Esophagus squamous epithelium (tissue), 5 donors: ENCODE data around the gene PYROXD2. TPM values are rescaled to one million over a fixed set of nuclear protein-coding genes. Genes with fewer than 3 reads are reported as not detected.
A peak's percentile ranks its signal among the peaks of the same experiment; 100 is the strongest.

Experiments
- DNase-seq: peaks from one replicate; lab custom pipeline; 2025; lab: John Stamatoyannopoulos, UW
- H3K27ac ChIP-seq, 4 donors: fragments of 200-600 bp; sonication (generic); one replicate each; pipeline ENCODE4 v1.5.1; 2016 to 2019; ENCODE audit warnings: mild to moderate bottlenecking in 1 of 4
- H3K27me3 ChIP-seq, 4 donors: fragments of 200-600 bp; sonication (generic); 1 replicate in 3 of 4; 2 replicates in 1 of 4; pipeline versions ENCODE4 v1.5.1 to v1.6.0; 2017 to 2021; ENCODE audit warnings: antibody characterized with exemption in 1 of 4
- H3K36me3 ChIP-seq, 3 donors: fragments of 200-600 bp; sonication (generic); one replicate each; pipeline ENCODE4 v1.5.1; 2016 to 2019
- H3K4me1 ChIP-seq, 3 donors: fragments of 200-600 bp; sonication (generic); one replicate each; pipeline ENCODE4 v1.5.1; 2017 to 2019
- H3K4me3 ChIP-seq, 4 donors: fragments of 200-600 bp; sonication (generic); 1 replicate in 3 of 4; 2 replicates in 1 of 4; pipeline ENCODE4 v1.5.1; 2016 to 2019; ENCODE audit warnings: mild to moderate bottlenecking in 2 of 4, moderate library complexity in 1 of 4
- H3K9me3 ChIP-seq, 3 donors: fragments of 200-600 bp; sonication (generic); one replicate each; pipeline ENCODE4 v1.5.1; 2016 to 2019
- CTCF ChIP-seq, 6 experiments: fragments of 450-650 bp in 4 of 6; fragments of 200-600 bp in 2 of 6; sonication (generic) in 2 of 6; IDR thresholded peaks; one replicate each; pipeline ENCODE4 v1.5.1; 2016 to 2019; ENCODE audit warnings: antibody characterized with exemption in 6 of 6, mild to moderate bottlenecking in 4 of 6, moderate library complexity in 4 of 6
- POLR2A ChIP-seq, 4 donors: fragments of 450-650 bp; IDR thresholded peaks; one replicate each; pipeline ENCODE4 v1.6.1; 2017; ENCODE audit warnings: antibody characterized with exemption in 4 of 4, mild to moderate bottlenecking in 4 of 4, moderate library complexity in 3 of 4
- WGBS, 2 donors: methylation state at CpG; one replicate each; pipeline ENCODE4 v1.1.5; 2018; 5-methylcytosine and 5-hydroxymethylcytosine counted together
- intact Hi-C: fragments of 100-400 bp; cut with DNase I; formaldehyde crosslinking; loops from one replicate; pipeline ENCODE4 v1.15.0; 2022
- total RNA-seq, 4 donors: library from RNA; depleted of rRNA; stranded (reverse); fragments of >200 nt; gene quantifications; one replicate each; pipeline ENCODE4 v1.1.0, GENCODE V29; 2016
- donor health status: DM: yes; HTN: yes; CAD: no.

The PYROXD2 gene
- total RNA-seq, 4 donors from 2014 or later = 1.6 to 7.7 (median 3.9) TPM

- Histone ChIP-seq H3K9me3 (no peaks in the 10 kb centered on the region), H3K27me3 (peaks cover 0 to 4% (median 0%) of the 10 kb centered on the region in 4 donors), H3K4me3 (no peak overlapping the region), H3K4me1 (peaks cover 0 to 31% (median 16%) of the 10 kb centered on the region in 3 donors), H3K36me3 (peaks cover 0 to 31% (median 0%) of the 10 kb centered on the region in 3 donors), H3K27ac (no peak overlapping the region)
- intact Hi-C loops = no loop called here
- no peak for TF ChIP-seq POLR2A (IDR thresholded peaks at IDR 0.05)
- no peak for TF ChIP-seq CTCF (IDR thresholded peaks at IDR 0.05)
- DNase-seq = no peak
- 67 to 70% methylated on average over 5 of the region's 8 CpGs for WGBS, 2 donors
These were observed 20.0 kb downstream of the PYROXD2 start for GRCh38 chr10:98394851-98395440.

GRCh38 chr10:98391578-98391991, 23.4 kb downstream of the PYROXD2 start:
- H3K4me3 ChIP-seq = no peak overlapping the region
- intact Hi-C loops = no loop called here
- peaks cover 0 to 31% (median 16%) of the 10 kb centered on the region in 3 donors for H3K4me1 ChIP-seq
- H3K36me3 ChIP-seq = peaks cover 0 to 21% (median 0%) of the 10 kb centered on the region in 3 donors
- peak overlapping the region in 2 of 4 donors; percentile 7 to 36 for H3K27ac ChIP-seq
- no peaks in the 10 kb centered on the region for H3K9me3 ChIP-seq
- TF ChIP-seq POLR2A (IDR thresholded peaks at IDR 0.05) (no peak), CTCF (IDR thresholded peaks at IDR 0.05) (no peak)
- DNase-seq = no peak
- peaks cover 0 to 4% (median 0%) of the 10 kb centered on the region in 4 donors for H3K27me3 ChIP-seq
- 38 to 41% methylated on average over 1 to 2 of the region's 8 CpGs for WGBS, 2 donors

- Histone ChIP-seq H3K27ac (peak overlapping the region in 1 of 4 donors; percentile 36), H3K9me3 (no peaks in the 10 kb centered on the region), H3K4me1 (peaks cover 0 to 31% (median 16%) of the 10 kb centered on the region in 3 donors), H3K4me3 (no peak overlapping the region), H3K36me3 (peaks cover 0 to 16% (median 0%) of the 10 kb centered on the region in 3 donors), H3K27me3 (peaks cover 0 to 4% (median 0%) of the 10 kb centered on the region in 4 donors)
- WGBS, 2 donors = 66 to 71% methylated on average over 6 to 7 of the region's 7 CpGs
- intact Hi-C loops = no loop called here
- no peak for DNase-seq
- TF ChIP-seq CTCF (IDR thresholded peaks at IDR 0.05) = no peak
- TF ChIP-seq POLR2A (IDR thresholded peaks at IDR 0.05) = no peak
These were observed 23.9 kb downstream of the PYROXD2 start for GRCh38 chr10:98391065-98391464.

GRCh38 chr10:98390406-98390805, 24.6 kb downstream of the PYROXD2 start:
- intact Hi-C loops = no loop called here
- H3K36me3 ChIP-seq = peaks cover 0 to 12% (median 0%) of the 10 kb centered on the region in 3 donors
- DNase-seq = no peak
- no peak overlapping the region for H3K4me3 ChIP-seq
- H3K27ac ChIP-seq = no peak overlapping the region
- H3K4me1 ChIP-seq = peaks cover 0 to 31% (median 16%) of the 10 kb centered on the region in 3 donors
- WGBS, 2 donors = 100% methylated on average over 1 of the region's 4 CpGs; no CpG with 5 or more reads in 1 of the 2 donors
- peaks cover 0 to 4% (median 0%) of the 10 kb centered on the region in 4 donors for H3K27me3 ChIP-seq
- H3K9me3 ChIP-seq = no peaks in the 10 kb centered on the region
- TF ChIP-seq CTCF (IDR thresholded peaks at IDR 0.05) (no peak), POLR2A (IDR thresholded peaks at IDR 0.05) (no peak)

GRCh38 chr10:98389398-98389797, 25.6 kb downstream of the PYROXD2 start:
- 69 to 82% methylated on average over 6 of the region's 6 CpGs for WGBS, 2 donors
- no peak overlapping the region for H3K27ac ChIP-seq
- no peaks in the 10 kb centered on the region for H3K9me3 ChIP-seq
- H3K4me3 ChIP-seq = no peak overlapping the region
- H3K27me3 ChIP-seq = peaks cover 0 to 4% (median 0%) of the 10 kb centered on the region in 4 donors
- no peak for DNase-seq
- H3K4me1 ChIP-seq = peaks cover 0 to 27% (median 16%) of the 10 kb centered on the region in 3 donors
- H3K36me3 ChIP-seq = peaks cover 0 to 15% (median 0%) of the 10 kb centered on the region in 3 donors
- no peak for TF ChIP-seq CTCF (IDR thresholded peaks at IDR 0.05)
- no peak for TF ChIP-seq POLR2A (IDR thresholded peaks at IDR 0.05)
- intact Hi-C loops = no loop called here
